H1 (cell line): ENCODE data around the gene TMEM39A. TPM values are rescaled to one million over a fixed set of nuclear protein-coding genes. Genes with fewer than 3 reads are reported as not detected.

ENCODE experiments used
- CTCF ChIA-PET: fragments of 300-600 bp; sonication (Branson Sonifier 250); formaldehyde crosslinking; loops from one replicate; lab custom pipeline; 2021; ENCODE audit not compliant: partially characterized antibody; lab: Charles Lee
- POLR2A ChIA-PET: fragments of 300-600 bp; sonication (Branson Sonifier 250); formaldehyde crosslinking; loops from one replicate; lab custom pipeline; 2021; ENCODE audit warnings: inconsistent platforms; ENCODE audit not compliant: partially characterized antibody; lab: Charles Lee
- DNase-seq, 2 experiments: peaks; one replicate each; pipeline versions ENCODE4 v3.0.0 to v3.0.0-alpha.2; 2010 to 2022; ENCODE audit warnings: low spot score in 2 of 2, low read depth in 1 of 2, mixed read lengths in 1 of 2
- FAIRE-seq: peaks from 2 replicates; lab custom pipeline; 2011; peaks lifted over from hg19 to GRCh38; lab: Jason Lieb, UNC
- H2AFZ ChIP-seq: 2 replicates; pipeline ENCODE4 v1.8.1; 2012; ENCODE audit warnings: low read length, inconsistent platforms
- H2AK5ac ChIP-seq: 2 replicates; pipeline ENCODE4 v1.6.1; 2013; ENCODE audit warnings: low read depth, low read length
- H2BK120ac ChIP-seq: replicated peaks from 2 replicates; pipeline ENCODE3; 2013; ENCODE audit warnings: low read depth, low read length, inconsistent platforms
- H2BK12ac ChIP-seq: 2 replicates; pipeline ENCODE4 v1.6.1; 2013; ENCODE audit warnings: low read depth, low read length
- H2BK15ac ChIP-seq: 2 replicates; pipeline ENCODE4 v1.6.1; 2013; ENCODE audit warnings: low read length
- H2BK20ac ChIP-seq: 2 replicates; pipeline ENCODE4 v1.6.1; 2013; ENCODE audit warnings: low read length
- H2BK5ac ChIP-seq: 2 replicates; pipeline ENCODE4 v1.6.1; 2013; ENCODE audit warnings: low read depth, low read length
- H3K14ac ChIP-seq: 2 replicates; pipeline ENCODE4 v1.6.1; 2013; ENCODE audit warnings: inconsistent platforms; ENCODE audit not compliant: insufficient read length
- H3K18ac ChIP-seq: 2 replicates; pipeline ENCODE4 v1.6.1; 2013; ENCODE audit warnings: low read length; ENCODE audit errors: extremely low read depth
- H3K23ac ChIP-seq: 2 replicates; pipeline ENCODE4 v1.6.1; 2013; ENCODE audit warnings: inconsistent platforms; ENCODE audit not compliant: insufficient read length
- H3K23me2 ChIP-seq: 2 replicates; pipeline ENCODE4 v1.6.1; 2013; ENCODE audit warnings: low read depth, low read length
- H3K27ac ChIP-seq: 2 replicates; pipeline ENCODE4 v1.6.1; 2011; ENCODE audit warnings: low read depth, low read length, inconsistent platforms
- H3K27me3 ChIP-seq, 4 experiments: replicated peaks in 1 of 4; 1 replicate in 1 of 4; 2 replicates in 3 of 4; pipeline versions ENCODE4 v1.6.1 to v1.8.1; 2011 to 2013; ENCODE audit warnings: low read length in 3 of 4, mild to moderate bottlenecking in 3 of 4, inconsistent platforms in 2 of 4, mixed read lengths in 2 of 4, moderate library complexity in 1 of 4; ENCODE audit not compliant: control insufficient read depth in 3 of 4, insufficient read depth in 3 of 4; ENCODE audit errors: extremely low read depth in 1 of 4
- H3K36me3 ChIP-seq, 4 experiments: 2 replicates each; pipeline versions ENCODE4 v1.6.1 to v1.8.1; 2011 to 2013; ENCODE audit warnings: mild to moderate bottlenecking in 4 of 4, low read length in 3 of 4, moderate library complexity in 2 of 4, control low read depth in 1 of 4, inconsistent platforms in 1 of 4; ENCODE audit not compliant: insufficient read depth in 4 of 4, control insufficient read depth in 2 of 4
- H3K4ac ChIP-seq: replicated peaks from 2 replicates; pipeline ENCODE3; 2013; ENCODE audit warnings: low read length, low read depth, mixed read lengths, inconsistent platforms; ENCODE audit not compliant: insufficient read length
- H3K4me1 ChIP-seq, 4 experiments: replicated peaks in 1 of 4; 1 replicate in 1 of 4; 2 replicates in 3 of 4; pipeline versions ENCODE4 v1.6.1 to v1.8.1; 2011 to 2013; ENCODE audit warnings: low read length in 3 of 4, inconsistent platforms in 2 of 4, mixed read lengths in 1 of 4; ENCODE audit not compliant: insufficient read depth in 4 of 4, control insufficient read depth in 3 of 4
- H3K4me2 ChIP-seq, 2 experiments: 2 replicates each; pipeline versions ENCODE4 v1.6.1 to v1.8.1; 2011 to 2013; ENCODE audit warnings: low read depth in 2 of 2, low read length in 2 of 2, control low read depth in 1 of 2, inconsistent platforms in 1 of 2, mild to moderate bottlenecking in 1 of 2; ENCODE audit not compliant: insufficient read depth in 1 of 2
- H3K4me3 ChIP-seq, 4 experiments: fragments of 200-600, 300-600 bp in 1 of 4; sonication (generic), shearing (Covaris generic), sonication (Bioruptor Twin) in 1 of 4; 2 replicates each; pipeline versions ENCODE4 v1.5.1 to v1.8.1; 2011 to 2016; ENCODE audit warnings: low read length in 4 of 4, low read depth in 3 of 4, control low read depth in 2 of 4, inconsistent platforms in 2 of 4, mild to moderate bottlenecking in 2 of 4, mixed read lengths in 1 of 4, moderate library complexity in 1 of 4; ENCODE audit not compliant: insufficient read depth in 2 of 4; ENCODE audit errors: extremely low read depth in 1 of 4
- H3K56ac ChIP-seq: replicated peaks from 2 replicates; pipeline ENCODE3; 2013; ENCODE audit warnings: low read depth, mild to moderate bottlenecking, mixed read lengths, low read length, inconsistent platforms; ENCODE audit not compliant: insufficient read length
- H3K79me1 ChIP-seq: 2 replicates; pipeline ENCODE4 v1.6.1; 2013; ENCODE audit warnings: low read depth, low read length, control low read depth
- H3K79me2 ChIP-seq, 2 experiments: 2 replicates each; pipeline versions ENCODE4 v1.6.1 to v1.8.1; 2012 to 2013; ENCODE audit warnings: low read length in 2 of 2, mild to moderate bottlenecking in 2 of 2, inconsistent platforms in 1 of 2; ENCODE audit not compliant: insufficient read depth in 2 of 2, control insufficient read depth in 1 of 2
- H3K9ac ChIP-seq, 4 experiments: replicated peaks in 1 of 4; 1 replicate in 1 of 4; 2 replicates in 3 of 4; pipeline versions ENCODE4 v1.6.1 to v1.8.1; 2011 to 2013; ENCODE audit warnings: low read depth in 3 of 4, low read length in 3 of 4, control low read depth in 2 of 4, mild to moderate bottlenecking in 2 of 4, moderate library complexity in 2 of 4, inconsistent platforms in 1 of 4; ENCODE audit errors: extremely low read depth in 1 of 4
- H3K9me3 ChIP-seq, 2 experiments: 2 replicates each; pipeline versions ENCODE4 v1.6.1 to v1.8.1; 2012 to 2013; ENCODE audit warnings: mild to moderate bottlenecking in 2 of 2, moderate library complexity in 2 of 2, control low read depth in 1 of 2, inconsistent platforms in 1 of 2, low read depth in 1 of 2, low read length in 1 of 2, mixed read lengths in 1 of 2; ENCODE audit not compliant: insufficient read depth in 2 of 2
- H4K20me1 ChIP-seq, 2 experiments: replicated peaks in 1 of 2; 2 replicates each; pipeline versions ENCODE3 to v1.8.1; 2011 to 2013; ENCODE audit warnings: inconsistent platforms in 2 of 2, low read length in 2 of 2, mild to moderate bottlenecking in 1 of 2; ENCODE audit not compliant: insufficient read depth in 2 of 2, control insufficient read depth in 1 of 2
- H4K5ac ChIP-seq: 2 replicates; pipeline ENCODE4 v1.6.1; 2013; ENCODE audit warnings: low read length, low read depth, mixed read lengths, inconsistent platforms; ENCODE audit not compliant: insufficient read length
- H4K8ac ChIP-seq: 2 replicates; pipeline ENCODE4 v1.8.0; 2013; ENCODE audit warnings: mild to moderate bottlenecking, moderate library complexity, low read length, inconsistent platforms; ENCODE audit not compliant: insufficient read depth; ENCODE audit errors: extremely low read depth
- H4K91ac ChIP-seq: replicated peaks from 2 replicates; pipeline ENCODE3; 2013; ENCODE audit warnings: low read length, mixed read lengths, inconsistent platforms; ENCODE audit not compliant: insufficient read length
- ATF3 ChIP-seq: IDR thresholded peaks from 2 replicates; pipeline ENCODE4 v1.6.1; 2011; ENCODE audit warnings: low read depth, mild to moderate bottlenecking, low read length; ENCODE audit not compliant: insufficient read depth
- CREB1 ChIP-seq: IDR thresholded peaks from 2 replicates; pipeline ENCODE4 v1.6.1; 2012; ENCODE audit warnings: inconsistent platforms
- EGR1 ChIP-seq: IDR thresholded peaks from 2 replicates; pipeline ENCODE4 v1.6.1; 2011; ENCODE audit warnings: low read depth, low read length, borderline replicate concordance
- RNF2 ChIP-seq: fragments of 200-900, 300-1000 bp; sonication (generic); IDR thresholded peaks from 2 replicates; pipeline ENCODE4 v1.7.1; 2016; ENCODE audit warnings: borderline replicate concordance, low read depth, mild to moderate bottlenecking, antibody characterized with exemption, low read length; ENCODE audit not compliant: poor library complexity, severe bottlenecking; ENCODE audit errors: missing control alignments
- WGBS, 2 experiments: shearing (Covaris generic) in 1 of 2; methylation state at CpG; one replicate each; pipeline versions ENCODE4 v1.1.6 to v1.1.7; 2013 to 2015; ENCODE audit warnings: low lambda C conversion rate in 2 of 2, mixed read lengths in 2 of 2, inconsistent platforms in 1 of 2, low coverage in 1 of 2, missing lambda C conversion rate in 1 of 2; ENCODE audit not compliant: insufficient replicate concordance in 2 of 2, insufficient coverage in 1 of 2, insufficient read length in 1 of 2; ENCODE audit errors: extremely low coverage in 1 of 2, missing lambda C conversion rate in 1 of 2; 5-methylcytosine and 5-hydroxymethylcytosine counted together
- polyA plus RNA-seq, 7 experiments: library from polyadenylated mRNA; depleted of rRNA in 3 of 7; stranded (reverse) in 5 of 7; unstranded in 2 of 7; fragments of >200 nt in 5 of 7; fragments of 200-250 nt in 2 of 7; gene quantifications; 1 replicate in 5 of 7; 2 replicates in 1 of 7; 4 replicates in 1 of 7; pipeline versions ENCODE4 v1.2.1 to v1.2.3, GENCODE V29; 2011 to 2013; ENCODE audit warnings: missing spikeins in 2 of 7, mixed read lengths in 2 of 7
- total RNA-seq: library from RNA; stranded (reverse); fragmentation: NEBNext Ultra II Directional; extraction: Animal tissue kit (Norgen Biotek cat#: 25700); gene quantifications from 2 replicates; pipeline ENCODE4 v1.2.1, GENCODE V29; 2021

The TMEM39A gene
- total and polyA plus RNA-seq, 2 of the 8 experiments (the other 6 are each of a cell fraction or from before 2014, with no cell fraction given): 26.8 to 36.1 TPM

GRCh38 chr3:119401069-119401468, 62.3 kb downstream of the TMEM39A start:
- Histone ChIP-seq H3K9me3 (no peaks in the 10 kb centered on the region), H2BK120ac (no peak overlapping the region), H3K4me3 (no peak overlapping the region), H3K36me3 (no peaks in the 10 kb centered on the region), H3K4ac (no peak overlapping the region), H4K91ac (no peak overlapping the region), H4K5ac (no peak overlapping the region), H2BK15ac (no peak overlapping the region), H3K79me2 (no peaks in the 10 kb centered on the region), H2BK20ac (no peak overlapping the region), H4K20me1 (no peaks in the 10 kb centered on the region), H3K27ac (no peak overlapping the region), H3K56ac (no peak overlapping the region), H3K18ac (no peak overlapping the region), H2BK5ac (no peak overlapping the region), H3K23ac (no peak overlapping the region), H3K23me2 (no peaks in the 10 kb centered on the region), H4K8ac (no peak overlapping the region), H3K27me3 (no peaks in the 10 kb centered on the region), H2BK12ac (no peak overlapping the region), H3K4me2 (no peak overlapping the region), H2AK5ac (no peak overlapping the region), H3K9ac (no peak overlapping the region), H3K79me1 (no peaks in the 10 kb centered on the region; the same call in 1 of the 2 replicates), H3K4me1 (peaks cover 3 to 18% (median 11%) of the 10 kb centered on the region in 4 experiments), H3K14ac (no peak overlapping the region), H2AFZ (no peak overlapping the region)
- ChIA-PET POLR2A (no interaction called here), CTCF (no interaction called here)
- TF ChIP-seq ATF3: no peak
- no peak for TF ChIP-seq RNF2
- no peak for TF ChIP-seq CREB1
- TF ChIP-seq EGR1: no peak
- FAIRE-seq: no peak
- WGBS, 2 experiments: 87% methylated on average over 4 of the region's 5 CpGs; no CpG with 5 or more reads in 1 of the 2 experiments
- no peak for DNase-seq
